ENCODE data around the gene CARS1. TPM values are rescaled to one million over a fixed set of nuclear protein-coding genes. Genes with fewer than 3 reads are reported as not detected.

Gene CARS1
- polyA plus RNA-seq, 1 donor, result 41.6 TPM

DNA sequence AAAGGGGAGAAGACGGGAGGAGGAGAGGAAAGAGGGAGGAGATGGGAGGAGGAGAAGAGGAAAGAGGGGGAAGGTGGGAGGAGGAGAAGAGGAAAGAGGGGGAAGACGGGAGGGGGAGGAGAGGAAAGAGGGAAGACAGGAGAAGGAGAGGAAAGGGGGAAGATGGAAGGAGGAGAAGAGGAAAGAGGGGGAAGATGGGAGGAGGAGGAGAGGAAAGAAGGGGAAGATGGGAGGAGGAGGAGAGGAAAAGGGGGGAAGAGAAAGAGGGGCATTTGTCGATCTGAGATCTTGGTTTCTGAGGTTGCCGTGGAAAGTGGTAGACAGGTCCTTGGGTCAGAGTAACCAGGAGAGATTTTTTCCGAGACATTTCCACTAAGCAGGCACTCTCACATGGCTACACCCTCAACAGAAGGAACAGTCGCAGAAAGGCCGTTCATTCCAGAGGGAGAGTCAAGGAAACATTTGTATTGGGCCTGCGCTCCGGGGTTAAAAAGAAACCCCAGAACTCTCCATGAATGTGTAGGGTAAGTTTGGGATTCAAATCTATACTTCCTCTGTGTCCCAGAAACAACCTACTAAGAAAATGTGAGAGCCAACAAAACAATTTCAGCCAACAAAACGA is 39.8 kb upstream of the CARS1 start:
- WGBS (ENCODE audit: insufficient coverage, low lambda C conversion rate), result 90% methylated on average over 3 of the region's 10 CpGs
- H3K9me3 ChIP-seq (ENCODE audit: control insufficient read depth, low read depth, low read length), result no peaks in the 10 kb centered on the region
- H3K27ac ChIP-seq (ENCODE audit: low read length), result no peak overlapping the region
- H3K36me3 ChIP-seq (ENCODE audit: control insufficient read depth, insufficient read depth, low read length), result peaks cover 42% of the 10 kb centered on the region
- no peak for DNase-seq
- H3K27me3 ChIP-seq (ENCODE audit: control insufficient read depth, insufficient read depth, low read length), result no peaks in the 10 kb centered on the region
- no peak overlapping the region for H3K4me3 ChIP-seq (ENCODE audit: low read length)
- no peaks in the 10 kb centered on the region for H3K4me1 ChIP-seq (ENCODE audit: control insufficient read depth, insufficient read depth, low read length)

GRCh38 chr11:3095712-3096361 is 38.6 kb upstream of the CARS1 start:
- Histone ChIP-seq H3K4me3 (ENCODE audit: low read length) (no peak overlapping the region), H3K27me3 (ENCODE audit: control insufficient read depth, insufficient read depth, low read length) (no peaks in the 10 kb centered on the region), H3K4me1 (ENCODE audit: control insufficient read depth, insufficient read depth, low read length) (no peaks in the 10 kb centered on the region), H3K9me3 (ENCODE audit: control insufficient read depth, low read depth, low read length) (no peaks in the 10 kb centered on the region), H3K36me3 (ENCODE audit: control insufficient read depth, insufficient read depth, low read length) (peaks cover 40% of the 10 kb centered on the region), H3K27ac (ENCODE audit: low read length) (no peak overlapping the region)
- peak in 1 of 2 donors; percentile 29 for DNase-seq
- WGBS (ENCODE audit: insufficient coverage, low lambda C conversion rate), result no CpG with 5 or more reads among the region's 15 CpGs

- no peaks in the 10 kb centered on the region for H3K4me1 ChIP-seq (ENCODE audit: control insufficient read depth, insufficient read depth, low read length)
- no peak overlapping the region for H3K4me3 ChIP-seq (ENCODE audit: low read length)
- peaks cover 41% of the 10 kb centered on the region for H3K36me3 ChIP-seq (ENCODE audit: control insufficient read depth, insufficient read depth, low read length)
- no peak overlapping the region for H3K27ac ChIP-seq (ENCODE audit: low read length)
- H3K9me3 ChIP-seq (ENCODE audit: control insufficient read depth, low read depth, low read length), result no peaks in the 10 kb centered on the region
- no peaks in the 10 kb centered on the region for H3K27me3 ChIP-seq (ENCODE audit: control insufficient read depth, insufficient read depth, low read length)
- WGBS (ENCODE audit: insufficient coverage, low lambda C conversion rate), result no CpG with 5 or more reads among the region's 21 CpGs
- no peak for DNase-seq
Observed at GRCh38 chr11:3094223-3094824, 37.1 kb upstream of the CARS1 start.

DNA sequence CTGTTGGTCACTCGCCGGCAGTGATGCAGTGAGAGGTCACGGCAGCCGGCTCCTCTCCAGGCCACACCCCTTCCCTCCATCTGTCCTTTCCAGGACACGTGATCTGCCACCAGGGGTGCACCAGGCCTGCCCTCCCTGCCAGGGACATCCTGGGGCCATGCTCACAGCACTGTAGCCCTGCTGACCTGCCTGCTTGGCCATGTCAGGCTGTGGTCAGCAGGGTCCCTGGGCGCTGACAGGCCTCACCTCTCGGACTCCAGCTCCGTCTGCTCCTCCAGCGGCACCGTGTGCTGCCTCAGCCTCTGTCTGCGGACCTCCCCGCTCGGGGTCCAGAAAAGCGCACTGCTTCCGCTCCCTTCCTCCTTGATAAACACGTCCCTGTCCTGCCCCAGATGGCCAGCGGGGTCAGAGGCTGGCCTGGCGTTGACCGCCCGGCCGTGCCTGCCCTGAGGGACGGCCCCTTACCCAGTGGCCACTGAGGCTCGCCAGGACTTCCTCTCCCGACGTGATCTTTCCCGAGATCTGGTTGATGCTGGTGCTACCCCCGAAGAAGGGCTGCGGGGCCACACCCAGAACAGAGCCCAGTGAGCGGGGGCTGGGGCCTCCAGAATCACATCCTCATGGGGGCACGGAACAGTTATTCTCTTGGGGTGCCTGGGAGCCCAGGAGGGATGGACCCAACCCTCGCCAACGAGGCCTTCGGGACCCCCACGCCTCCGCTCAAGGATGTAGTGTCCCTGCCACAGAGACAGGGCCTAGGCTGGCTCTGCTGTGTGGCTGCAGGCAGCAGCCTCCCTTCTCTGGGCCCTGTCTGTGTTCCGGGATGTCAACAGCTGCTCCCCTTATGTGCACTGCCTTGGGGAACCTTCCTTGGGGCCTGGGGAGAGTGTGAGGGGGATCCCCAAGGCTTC is 36.3 kb upstream of the CARS1 start:
- Histone ChIP-seq H3K4me1 (ENCODE audit: control insufficient read depth, insufficient read depth, low read length) (no peaks in the 10 kb centered on the region), H3K27me3 (ENCODE audit: control insufficient read depth, insufficient read depth, low read length) (no peaks in the 10 kb centered on the region), H3K4me3 (ENCODE audit: low read length) (no peak overlapping the region), H3K27ac (ENCODE audit: low read length) (no peak overlapping the region), H3K9me3 (ENCODE audit: control insufficient read depth, low read depth, low read length) (no peaks in the 10 kb centered on the region), H3K36me3 (ENCODE audit: control insufficient read depth, insufficient read depth, low read length) (peaks cover 40% of the 10 kb centered on the region)
- WGBS (ENCODE audit: insufficient coverage, low lambda C conversion rate), result no CpG with 5 or more reads among the region's 36 CpGs
- no peak for DNase-seq

DNA sequence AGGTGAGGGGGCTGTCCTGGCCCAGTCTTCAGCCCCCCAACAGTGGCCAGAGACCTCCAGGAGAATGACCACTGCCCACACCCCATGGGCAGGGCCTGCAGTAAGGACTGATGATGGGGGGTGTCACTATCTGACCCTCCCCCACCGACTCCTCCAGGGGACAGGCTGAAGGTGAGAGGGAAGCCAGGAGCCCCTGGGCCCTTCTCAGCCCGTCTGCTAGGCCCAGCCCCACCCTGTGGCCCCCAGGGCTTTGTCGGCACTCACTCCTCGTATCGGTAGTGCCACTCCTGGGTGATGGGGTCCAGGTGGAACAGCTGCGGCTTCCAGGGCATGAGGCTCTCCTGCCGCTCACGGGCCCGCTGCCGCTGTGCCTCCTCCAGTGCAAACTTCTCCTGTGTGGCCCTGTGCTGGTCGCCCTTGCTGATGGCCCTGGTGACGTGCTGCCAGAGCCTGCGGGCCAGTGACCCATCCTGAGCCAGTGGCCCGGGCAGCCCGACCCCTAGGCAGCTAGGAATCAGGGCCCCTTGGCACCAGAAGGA is 35.4 kb upstream of the CARS1 start:
- DNase-seq, result no peak
- Histone ChIP-seq H3K36me3 (ENCODE audit: control insufficient read depth, insufficient read depth, low read length) (peaks cover 43% of the 10 kb centered on the region), H3K4me3 (ENCODE audit: low read length) (no peak overlapping the region), H3K27me3 (ENCODE audit: control insufficient read depth, insufficient read depth, low read length) (no peaks in the 10 kb centered on the region), H3K27ac (ENCODE audit: low read length) (no peak overlapping the region), H3K9me3 (ENCODE audit: control insufficient read depth, low read depth, low read length) (no peaks in the 10 kb centered on the region), H3K4me1 (ENCODE audit: control insufficient read depth, insufficient read depth, low read length) (no peaks in the 10 kb centered on the region)
- WGBS (ENCODE audit: insufficient coverage, low lambda C conversion rate), result no CpG with 5 or more reads among the region's 15 CpGs

GRCh38 chr11:3091846-3092602 is 34.8 kb upstream of the CARS1 start:
- Histone ChIP-seq H3K27ac (ENCODE audit: low read length) (no peak overlapping the region), H3K36me3 (ENCODE audit: control insufficient read depth, insufficient read depth, low read length) (peaks cover 43% of the 10 kb centered on the region), H3K9me3 (ENCODE audit: control insufficient read depth, low read depth, low read length) (no peaks in the 10 kb centered on the region), H3K4me3 (ENCODE audit: low read length) (no peak overlapping the region), H3K27me3 (ENCODE audit: control insufficient read depth, insufficient read depth, low read length) (no peaks in the 10 kb centered on the region), H3K4me1 (ENCODE audit: control insufficient read depth, insufficient read depth, low read length) (no peaks in the 10 kb centered on the region)
- no CpG with 5 or more reads among the region's 27 CpGs for WGBS (ENCODE audit: insufficient coverage, low lambda C conversion rate)
- DNase-seq, result peak; percentile 68 to 76

DNA sequence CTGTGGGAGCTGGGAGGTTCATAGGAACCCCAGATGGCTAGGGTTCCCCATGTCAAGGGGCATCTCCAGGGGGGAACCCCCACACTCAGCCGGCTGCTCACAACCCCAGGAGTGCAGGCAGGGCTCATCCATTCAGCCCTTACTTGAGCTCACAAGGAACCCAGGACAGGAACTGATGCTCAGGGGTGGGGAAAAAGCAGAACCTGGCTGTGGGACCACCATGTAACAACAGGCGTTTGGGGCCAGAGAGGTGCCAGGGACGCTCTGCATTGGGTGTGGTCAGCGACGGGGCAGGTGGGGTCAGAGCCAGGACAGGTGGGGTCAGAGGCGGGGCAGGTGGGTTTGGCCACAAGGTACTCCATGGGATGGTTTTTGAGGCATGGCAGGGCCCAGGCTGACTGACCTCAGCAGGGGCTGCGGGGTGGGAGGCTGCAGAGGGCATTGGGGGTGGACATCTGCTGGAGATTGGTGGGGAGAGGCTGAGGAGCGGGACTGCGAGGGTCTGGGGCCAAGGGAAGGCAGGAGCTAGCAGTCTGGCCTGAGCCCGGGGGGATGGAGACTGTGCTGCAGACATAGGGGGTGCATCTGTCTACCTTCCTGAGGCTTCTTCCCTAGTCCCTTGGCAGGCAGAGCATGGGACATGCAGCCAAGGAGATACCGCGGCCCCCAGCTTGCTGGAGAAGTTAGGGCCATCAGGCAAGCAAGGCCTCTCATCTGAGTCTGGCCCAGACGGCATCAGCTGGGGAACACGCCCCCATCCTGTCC is 34.0 kb upstream of the CARS1 start:
- no peak overlapping the region for H3K27ac ChIP-seq (ENCODE audit: low read length)
- no peak overlapping the region for H3K4me3 ChIP-seq (ENCODE audit: low read length)
- peaks cover 4% of the 10 kb centered on the region for H3K4me1 ChIP-seq (ENCODE audit: control insufficient read depth, insufficient read depth, low read length)
- H3K36me3 ChIP-seq (ENCODE audit: control insufficient read depth, insufficient read depth, low read length), result peaks cover 43% of the 10 kb centered on the region
- H3K27me3 ChIP-seq (ENCODE audit: control insufficient read depth, insufficient read depth, low read length), result no peaks in the 10 kb centered on the region
- no CpG with 5 or more reads among the region's 14 CpGs for WGBS (ENCODE audit: insufficient coverage, low lambda C conversion rate)
- no peak for DNase-seq
- H3K9me3 ChIP-seq (ENCODE audit: control insufficient read depth, low read depth, low read length), result peaks cover 2% of the 10 kb centered on the region

- Histone ChIP-seq H3K4me1 (ENCODE audit: control insufficient read depth, insufficient read depth, low read length) (peaks cover 4% of the 10 kb centered on the region), H3K9me3 (ENCODE audit: control insufficient read depth, low read depth, low read length) (peaks cover 4% of the 10 kb centered on the region), H3K27ac (ENCODE audit: low read length) (no peak overlapping the region), H3K36me3 (ENCODE audit: control insufficient read depth, insufficient read depth, low read length) (peaks cover 36% of the 10 kb centered on the region), H3K27me3 (ENCODE audit: control insufficient read depth, insufficient read depth, low read length) (no peaks in the 10 kb centered on the region), H3K4me3 (ENCODE audit: low read length) (no peak overlapping the region)
- DNase-seq, result no peak
- no CpG with 5 or more reads among the region's 13 CpGs for WGBS (ENCODE audit: insufficient coverage, low lambda C conversion rate)
Observed at GRCh38 chr11:3090096-3090901, 33.1 kb upstream of the CARS1 start.
